Mucosa of descending colon (tissue), 3 donors: ENCODE data around the gene CBLC. TPM values are rescaled to one million over a fixed set of nuclear protein-coding genes. Genes with fewer than 3 reads are reported as not detected.

ENCODE experiments used
- ATAC-seq: fragments of 200-7000 bp; cut with Tn5 transposase; one replicate; pipeline ENCODE4 v1.9.1; 2020; ENCODE audit warnings: mild to moderate bottlenecking, moderate library complexity
- DNase-seq, 3 donors: peaks; one replicate each; pipeline ENCODE4 v3.0.0-alpha.2; 2020
- H3K36me3 ChIP-seq: fragments of 200-600 bp; one replicate; pipeline ENCODE4 v1.8.0; 2021; ENCODE audit warnings: low read depth, mild to moderate bottlenecking
- H3K4me1 ChIP-seq: fragments of 200-600 bp; one replicate; pipeline ENCODE4 v1.8.0; 2021; ENCODE audit warnings: low read depth, mild to moderate bottlenecking
- H3K4me3 ChIP-seq: fragments of 200-600 bp; one replicate; pipeline ENCODE4 v1.8.0; 2021; ENCODE audit warnings: mild to moderate bottlenecking
- H3K9me3 ChIP-seq: fragments of 200-600 bp; one replicate; pipeline ENCODE4 v1.8.0; 2021; ENCODE audit warnings: mild to moderate bottlenecking
- intact Hi-C, 2 donors: fragments of 100-400 bp; cut with DNase I in 1 of 2; cut with micrococcal nuclease in 1 of 2; formaldehyde crosslinking; loops; one replicate each; pipeline versions ENCODE4 v1.11.0 to v1.11.1; 2022; cut with DNase I, micrococcal nuclease
- long read RNA-seq, 2 donors: library from polyadenylated mRNA; unstranded; transcript quantifications; one replicate each; pipeline ENCODE4 v2.0.0, GENCODE V29; 2019 to 2021
- total RNA-seq, 3 donors: library from RNA; stranded (reverse); fragmentation: NEBNext Ultra II Directional in 2 of 3; extraction: Animal tissue kit (Norgen Biotek cat#: 25700) in 2 of 3; gene quantifications; one replicate each; pipeline versions ENCODE4 v1.2.1 to v1.2.4, GENCODE V29; 2021 to 2023
- TF ChIP-seq, protein P1 (sequence below): fragments of 200-600 bp; IDR thresholded peaks from one replicate; pipeline ENCODE4 v1.8.0; 2022; ENCODE audit warnings: antibody characterized with exemption, mild to moderate bottlenecking
- donor health status: DM: no; HTN: no; CAD: no; lungs with moderate emphysema.
- donor health status: DM: no; HTN: no; CAD: no.
- donor health status: DM: no; HTN: yes; CAD: no.

CBLC gene, protein sequence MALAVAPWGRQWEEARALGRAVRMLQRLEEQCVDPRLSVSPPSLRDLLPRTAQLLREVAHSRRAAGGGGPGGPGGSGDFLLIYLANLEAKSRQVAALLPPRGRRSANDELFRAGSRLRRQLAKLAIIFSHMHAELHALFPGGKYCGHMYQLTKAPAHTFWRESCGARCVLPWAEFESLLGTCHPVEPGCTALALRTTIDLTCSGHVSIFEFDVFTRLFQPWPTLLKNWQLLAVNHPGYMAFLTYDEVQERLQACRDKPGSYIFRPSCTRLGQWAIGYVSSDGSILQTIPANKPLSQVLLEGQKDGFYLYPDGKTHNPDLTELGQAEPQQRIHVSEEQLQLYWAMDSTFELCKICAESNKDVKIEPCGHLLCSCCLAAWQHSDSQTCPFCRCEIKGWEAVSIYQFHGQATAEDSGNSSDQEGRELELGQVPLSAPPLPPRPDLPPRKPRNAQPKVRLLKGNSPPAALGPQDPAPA
- total RNA-seq = 10 to 100 TPM; 36.5 to 92.6 (median 59.1) TPM
- long read RNA-seq, donor 1, transcript CBLC-201 (11 exons, 1,579 nt) = major isoform, 40 of 60 reads
- long read RNA-seq, donor 1, transcript CBLC-202 (10 exons, 1,441 nt) = minor isoform, 5 of 60 reads
- long read RNA-seq, donor 1, partial matches to known transcripts = 3 of 60 reads
- long read RNA-seq, donor 1, other reads (novel, unspliced or antisense) = 12 of 60 reads
- long read RNA-seq, donor 2, transcript CBLC-201 (11 exons, 1,579 nt) = major isoform, 64 of 90 reads
- long read RNA-seq, donor 2, transcript CBLC-202 (10 exons, 1,441 nt) = minor isoform, 6 of 90 reads
- long read RNA-seq, donor 2, partial matches to known transcripts = 2 of 90 reads
- long read RNA-seq, donor 2, other reads (novel, unspliced or antisense) = 18 of 90 reads

DNA sequence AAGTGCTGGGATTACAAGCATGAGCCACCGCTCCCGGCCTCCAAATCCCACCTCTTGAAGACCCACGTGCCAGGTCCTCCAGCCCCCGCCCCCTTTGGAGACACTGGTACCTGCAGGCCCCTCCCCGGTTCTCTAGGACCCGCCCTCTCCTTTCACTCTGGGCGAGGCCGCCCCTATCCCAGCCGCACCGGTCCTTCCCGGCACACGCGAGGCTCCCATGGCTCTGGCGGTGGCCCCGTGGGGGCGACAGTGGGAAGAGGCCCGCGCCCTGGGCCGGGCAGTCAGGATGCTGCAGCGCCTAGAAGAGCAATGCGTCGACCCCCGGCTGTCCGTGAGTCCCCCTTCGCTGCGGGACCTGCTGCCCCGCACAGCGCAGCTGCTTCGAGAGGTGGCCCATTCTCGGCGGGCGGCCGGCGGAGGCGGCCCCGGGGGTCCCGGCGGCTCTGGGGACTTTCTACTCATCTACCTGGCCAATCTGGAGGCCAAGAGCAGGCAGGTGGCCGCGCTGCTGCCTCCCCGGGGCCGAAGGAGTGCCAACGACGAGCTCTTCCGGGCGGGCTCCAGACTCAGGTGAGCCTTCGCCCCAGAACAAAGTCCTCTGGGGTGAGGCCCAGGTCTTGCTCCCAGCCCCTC lies at the start of gene CBLC:
CBLC (plus strand) TSS at position 176 of the 633 bp plus-strand sequence; CDS start at position 218, 42 bp downstream.
- intact Hi-C loops = no loop called here

DNA sequence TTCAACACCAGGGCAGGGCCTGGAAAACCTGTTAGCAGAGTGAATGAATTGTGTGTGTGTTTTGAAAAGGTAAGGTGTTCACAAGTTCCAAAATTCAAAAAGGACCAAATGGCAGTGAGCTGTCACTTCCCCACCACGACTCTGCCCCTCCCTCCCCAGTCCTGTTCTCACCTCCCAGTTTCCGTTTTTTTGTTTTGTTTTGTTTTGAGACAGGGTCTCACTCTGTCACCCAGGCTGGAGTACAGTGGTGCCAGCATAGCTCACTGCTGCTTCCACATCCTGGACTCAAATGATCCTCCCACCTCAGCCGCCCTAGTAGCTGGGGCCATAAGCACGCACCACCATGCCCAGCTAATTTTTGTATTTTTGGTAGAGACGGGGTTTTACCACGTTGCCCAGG lies 49.5 kb upstream of the CBLC start:
- intact Hi-C loops = no loop called here
- peaks cover 33% of the 10 kb centered on the region for H3K4me1 ChIP-seq
- no peak overlapping the region for H3K4me3 ChIP-seq
- TF ChIP-seq, protein P1, sequence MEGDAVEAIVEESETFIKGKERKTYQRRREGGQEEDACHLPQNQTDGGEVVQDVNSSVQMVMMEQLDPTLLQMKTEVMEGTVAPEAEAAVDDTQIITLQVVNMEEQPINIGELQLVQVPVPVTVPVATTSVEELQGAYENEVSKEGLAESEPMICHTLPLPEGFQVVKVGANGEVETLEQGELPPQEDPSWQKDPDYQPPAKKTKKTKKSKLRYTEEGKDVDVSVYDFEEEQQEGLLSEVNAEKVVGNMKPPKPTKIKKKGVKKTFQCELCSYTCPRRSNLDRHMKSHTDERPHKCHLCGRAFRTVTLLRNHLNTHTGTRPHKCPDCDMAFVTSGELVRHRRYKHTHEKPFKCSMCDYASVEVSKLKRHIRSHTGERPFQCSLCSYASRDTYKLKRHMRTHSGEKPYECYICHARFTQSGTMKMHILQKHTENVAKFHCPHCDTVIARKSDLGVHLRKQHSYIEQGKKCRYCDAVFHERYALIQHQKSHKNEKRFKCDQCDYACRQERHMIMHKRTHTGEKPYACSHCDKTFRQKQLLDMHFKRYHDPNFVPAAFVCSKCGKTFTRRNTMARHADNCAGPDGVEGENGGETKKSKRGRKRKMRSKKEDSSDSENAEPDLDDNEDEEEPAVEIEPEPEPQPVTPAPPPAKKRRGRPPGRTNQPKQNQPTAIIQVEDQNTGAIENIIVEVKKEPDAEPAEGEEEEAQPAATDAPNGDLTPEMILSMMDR = no peak
- H3K36me3 ChIP-seq = no peaks in the 10 kb centered on the region
- DNase-seq (no peak), ATAC-seq (no peak)
- no peaks in the 10 kb centered on the region for H3K9me3 ChIP-seq

More for the DNA sequence above, at the start of gene CBLC:
- TF ChIP-seq, protein P1 = no peak
- Histone ChIP-seq H3K36me3 (no peaks in the 10 kb centered on the region), H3K4me1 (peaks cover 19% of the 10 kb centered on the region), H3K4me3 (peak within 1 kb of the TSS; percentile 44), H3K9me3 (no peaks in the 10 kb centered on the region)
- ATAC-seq = peak; percentile 90
- DNase-seq = peak; percentile 91 to 94 (median 93)

DNA sequence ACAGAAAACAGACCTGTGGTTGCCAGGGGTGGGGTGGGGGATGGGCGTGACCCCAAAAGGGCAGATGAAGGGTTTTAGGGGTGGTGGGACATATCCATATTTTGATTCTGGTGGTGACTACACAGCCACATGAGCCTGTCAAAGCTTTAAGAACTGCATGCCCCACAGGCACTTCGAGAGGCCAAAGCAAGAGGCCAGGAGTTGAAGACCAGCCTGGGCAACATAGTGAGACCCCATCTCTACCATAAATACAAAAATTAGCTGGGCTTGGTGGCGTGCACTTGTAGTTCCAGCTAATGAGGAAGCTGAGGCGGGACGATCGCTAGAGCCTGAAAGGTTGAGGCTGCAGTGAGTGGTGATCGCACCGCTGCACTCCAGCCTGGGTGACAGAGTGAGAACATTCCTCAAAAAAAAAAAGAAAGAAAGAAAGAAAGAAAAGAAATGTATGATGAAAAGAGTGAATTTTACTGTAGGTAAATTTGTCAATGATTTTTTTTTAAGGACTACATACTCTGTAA lies 48.1 kb upstream of the CBLC start:
- DNase-seq = no peak
- ATAC-seq = no peak
- H3K9me3 ChIP-seq = no peaks in the 10 kb centered on the region
- TF ChIP-seq, protein P1 = no peak
- H3K4me1 ChIP-seq = peaks cover 21% of the 10 kb centered on the region
- no peaks in the 10 kb centered on the region for H3K36me3 ChIP-seq
- H3K4me3 ChIP-seq = no peak overlapping the region
- intact Hi-C loops = no loop called here

DNA sequence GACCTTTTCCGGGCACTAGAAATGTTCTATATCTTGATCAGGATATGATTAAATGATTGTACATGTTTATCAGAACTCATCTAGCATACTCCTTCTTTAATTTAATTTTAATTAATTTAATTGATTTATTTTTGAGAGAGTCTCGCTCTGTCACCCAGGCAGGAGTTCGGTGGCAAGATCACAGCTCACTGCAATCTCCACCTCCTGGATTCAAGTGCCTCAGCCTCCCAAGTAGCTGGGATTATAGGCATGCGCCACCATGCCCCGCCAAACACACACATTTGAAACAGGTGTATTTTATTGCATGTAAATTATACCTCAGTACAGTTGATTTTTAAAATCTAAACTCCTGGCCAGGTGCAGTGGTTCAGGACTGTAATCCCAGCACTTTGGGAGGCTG lies 46.6 kb upstream of the CBLC start:
- Histone ChIP-seq H3K9me3 (no peaks in the 10 kb centered on the region), H3K4me1 (peaks cover 8% of the 10 kb centered on the region), H3K4me3 (no peak overlapping the region), H3K36me3 (no peaks in the 10 kb centered on the region)
- ATAC-seq (peak; percentile 75), DNase-seq (peak in 2 of 3 donors; percentile 60 to 66)
- TF ChIP-seq, protein P1 = no peak
- intact Hi-C loops = no loop called here

DNA sequence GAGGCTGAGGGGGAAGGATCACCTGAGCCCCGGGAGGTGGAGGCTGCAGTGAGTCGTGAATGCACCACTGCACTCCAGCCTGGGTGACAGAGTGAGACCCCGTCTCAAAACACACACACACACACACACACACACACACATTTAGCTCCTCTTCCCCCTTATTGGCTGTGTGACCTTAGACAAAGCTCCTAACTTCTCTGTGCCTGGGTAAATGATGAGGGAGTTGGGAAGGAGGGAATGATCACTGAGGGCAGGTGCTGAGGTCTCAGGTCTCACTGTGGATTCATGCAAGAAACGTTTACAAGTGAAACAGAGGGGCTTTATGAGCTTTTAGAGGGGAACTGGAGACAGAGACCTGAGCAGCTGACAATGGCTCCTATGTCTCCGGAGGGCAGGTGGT lies 46.1 kb upstream of the CBLC start:
- DNase-seq = no peak
- Histone ChIP-seq H3K4me3 (no peak overlapping the region), H3K9me3 (no peaks in the 10 kb centered on the region), H3K36me3 (no peaks in the 10 kb centered on the region), H3K4me1 (peaks cover 6% of the 10 kb centered on the region)
- intact Hi-C loops = no loop called here
- ATAC-seq = no peak
- TF ChIP-seq, protein P1 = no peak
